ENCODE data around the gene SMARCAD1.
"Not testable (repeated sequence)": the region's sequence is repeated elsewhere in the genome, so short reads cannot be mapped to it uniquely, and the experiment has no call there.

Gene SMARCAD1

DNA sequence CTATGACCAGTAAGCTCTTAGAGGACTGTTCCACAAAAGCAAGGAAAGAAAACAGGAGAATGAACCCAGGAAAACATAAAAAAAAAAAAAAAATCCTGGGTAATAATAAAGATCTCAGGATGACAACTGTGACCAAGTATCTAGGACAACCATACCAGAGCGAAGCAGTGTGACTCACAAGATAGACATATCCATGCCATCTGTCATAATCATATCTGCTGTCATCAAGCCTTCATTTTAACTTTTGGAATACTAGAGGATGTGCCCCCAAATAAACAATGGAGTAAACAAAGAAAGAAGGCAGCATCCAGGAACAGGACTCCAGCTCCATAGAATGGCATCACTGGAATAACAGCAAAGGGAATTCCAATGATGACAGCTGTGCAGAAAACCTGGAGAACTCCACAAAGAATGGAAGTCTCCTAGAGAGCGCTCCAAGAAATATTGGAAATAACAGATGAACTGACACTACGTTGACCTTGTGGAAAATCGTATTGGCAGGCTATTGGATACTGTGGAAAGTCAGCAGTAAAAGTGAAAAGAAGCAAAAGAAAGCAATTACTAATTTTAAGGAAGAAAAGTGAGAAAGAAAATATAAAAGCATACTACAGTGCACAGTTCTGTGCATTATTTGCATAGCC, 99.7 kb downstream of the SMARCAD1 start:
- Histone ChIP-seq H3K4me1 (ENCODE audit: control insufficient read depth, insufficient read depth, low read length) (no peaks in the 10 kb centered on the region), H3K27me3 (ENCODE audit: control insufficient read depth, insufficient read depth, low read length, poor library complexity, severe bottlenecking) (no peaks in the 10 kb centered on the region), H3K27ac (ENCODE audit: insufficient read depth, low read depth, low read length, poor library complexity, severe bottlenecking) (no peak overlapping the region), H3K9me3 (ENCODE audit: control insufficient read depth, low read length) (no peaks in the 10 kb centered on the region), H3K36me3 (ENCODE audit: control insufficient read depth, insufficient read depth, low read length) (no peaks in the 10 kb centered on the region), H3K4me3 (ENCODE audit: insufficient read depth, low read depth, low read length) (no peak overlapping the region)
- 95 to 99% methylated on average over 4 of the region's 4 CpGs for WGBS, 2 experiments

- H3K36me3 ChIP-seq (ENCODE audit: control insufficient read depth, insufficient read depth, low read length); H3K27me3 ChIP-seq (ENCODE audit: control insufficient read depth, insufficient read depth, low read length, poor library complexity, severe bottlenecking); H3K4me3 ChIP-seq (ENCODE audit: insufficient read depth, low read depth, low read length); H3K4me1 ChIP-seq (ENCODE audit: control insufficient read depth, insufficient read depth, low read length); H3K27ac ChIP-seq (ENCODE audit: insufficient read depth, low read depth, low read length, poor library complexity, severe bottlenecking); H3K9me3 ChIP-seq (ENCODE audit: control insufficient read depth, low read length): not testable (repeated sequence)
Observed at GRCh38 chr4:94319927-94320326, 112.3 kb downstream of the SMARCAD1 start.

DNA sequence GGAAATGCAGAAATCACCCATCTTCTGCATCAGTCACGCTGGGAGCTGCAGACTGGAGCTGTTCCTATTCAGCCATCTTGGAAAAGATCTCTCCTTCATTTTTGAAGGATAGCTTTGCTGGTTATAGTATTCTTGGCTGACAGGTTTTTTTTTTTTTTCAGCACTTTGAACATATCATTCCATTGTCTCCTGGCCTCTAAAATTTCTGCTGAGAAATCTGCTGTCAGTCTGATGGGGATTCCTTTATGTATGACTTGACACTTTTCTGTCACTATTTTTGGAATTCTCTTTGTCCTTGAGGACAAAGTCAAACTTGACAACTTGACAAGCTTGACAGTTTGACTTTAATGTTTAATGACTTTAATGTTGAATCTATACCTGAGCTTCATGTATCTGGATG, 118.2 kb downstream of the SMARCAD1 start:
- H3K4me3 ChIP-seq (ENCODE audit: insufficient read depth, low read depth, low read length) = no peak overlapping the region
- no peak overlapping the region for H3K27ac ChIP-seq (ENCODE audit: insufficient read depth, low read depth, low read length, poor library complexity, severe bottlenecking)
- WGBS, 2 experiments = 80 to 100% methylated on average over 1 of the region's 1 CpG

GRCh38 chr4:94329933-94330332, 122.3 kb downstream of the SMARCAD1 start:
- WGBS, 2 experiments = 84 to 85% methylated on average over 1 of the region's 1 CpG
- Histone ChIP-seq H3K27me3 (ENCODE audit: control insufficient read depth, insufficient read depth, low read length, poor library complexity, severe bottlenecking) (no peaks in the 10 kb centered on the region), H3K9me3 (ENCODE audit: control insufficient read depth, low read length) (peaks cover 2% of the 10 kb centered on the region), H3K4me3 (ENCODE audit: insufficient read depth, low read depth, low read length) (no peak overlapping the region), H3K36me3 (ENCODE audit: control insufficient read depth, insufficient read depth, low read length) (no peaks in the 10 kb centered on the region), H3K27ac (ENCODE audit: insufficient read depth, low read depth, low read length, poor library complexity, severe bottlenecking) (no peak overlapping the region), H3K4me1 (ENCODE audit: control insufficient read depth, insufficient read depth, low read length) (peaks cover 4% of the 10 kb centered on the region)

More for the DNA sequence above, 118.2 kb downstream of the SMARCAD1 start:
- Histone ChIP-seq H3K9me3 (ENCODE audit: control insufficient read depth, low read length) (peaks cover 2% of the 10 kb centered on the region), H3K36me3 (ENCODE audit: control insufficient read depth, insufficient read depth, low read length) (no peaks in the 10 kb centered on the region), H3K4me1 (ENCODE audit: control insufficient read depth, insufficient read depth, low read length) (no peaks in the 10 kb centered on the region), H3K27me3 (ENCODE audit: control insufficient read depth, insufficient read depth, low read length, poor library complexity, severe bottlenecking) (no peaks in the 10 kb centered on the region)

GRCh38 chr4:94332983-94333590, 125.4 kb downstream of the SMARCAD1 start:
- 36 to 61% methylated on average over 2 to 5 of the region's 5 CpGs for WGBS, 2 experiments
- Histone ChIP-seq H3K4me1 (ENCODE audit: control insufficient read depth, insufficient read depth, low read length) (peaks cover 4% of the 10 kb centered on the region), H3K9me3 (ENCODE audit: control insufficient read depth, low read length) (no peaks in the 10 kb centered on the region), H3K27me3 (ENCODE audit: control insufficient read depth, insufficient read depth, low read length, poor library complexity, severe bottlenecking) (no peaks in the 10 kb centered on the region), H3K27ac (ENCODE audit: insufficient read depth, low read depth, low read length, poor library complexity, severe bottlenecking) (no peak overlapping the region), H3K4me3 (ENCODE audit: insufficient read depth, low read depth, low read length) (no peak overlapping the region), H3K36me3 (ENCODE audit: control insufficient read depth, insufficient read depth, low read length) (no peaks in the 10 kb centered on the region)

DNA sequence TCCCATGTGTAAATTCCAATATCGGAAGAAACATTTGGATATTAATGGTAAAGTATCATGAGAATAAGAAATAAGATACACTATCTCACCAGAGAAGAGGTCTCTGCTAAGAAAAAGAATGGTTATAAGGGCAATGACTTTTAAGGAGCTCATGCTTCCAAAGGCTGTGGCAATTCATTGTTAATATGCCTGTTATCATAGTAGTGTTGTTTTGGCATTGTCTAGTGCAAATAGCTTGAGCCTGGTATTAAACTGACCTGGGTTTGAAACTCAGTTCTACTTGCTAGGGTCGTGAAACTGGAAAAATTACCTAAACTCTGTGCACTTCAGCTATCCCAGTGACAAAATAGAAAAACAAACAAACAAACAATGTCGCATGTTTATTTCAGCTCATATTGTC, 126.2 kb downstream of the SMARCAD1 start:
- Histone ChIP-seq H3K36me3 (ENCODE audit: control insufficient read depth, insufficient read depth, low read length) (no peaks in the 10 kb centered on the region), H3K27ac (ENCODE audit: insufficient read depth, low read depth, low read length, poor library complexity, severe bottlenecking) (no peak overlapping the region), H3K4me1 (ENCODE audit: control insufficient read depth, insufficient read depth, low read length) (peaks cover 4% of the 10 kb centered on the region), H3K4me3 (ENCODE audit: insufficient read depth, low read depth, low read length) (no peak overlapping the region), H3K27me3 (ENCODE audit: control insufficient read depth, insufficient read depth, low read length, poor library complexity, severe bottlenecking) (no peaks in the 10 kb centered on the region), H3K9me3 (ENCODE audit: control insufficient read depth, low read length) (no peaks in the 10 kb centered on the region)
- 85 to 94% methylated on average over 2 to 3 of the region's 3 CpGs for WGBS, 2 experiments

DNA sequence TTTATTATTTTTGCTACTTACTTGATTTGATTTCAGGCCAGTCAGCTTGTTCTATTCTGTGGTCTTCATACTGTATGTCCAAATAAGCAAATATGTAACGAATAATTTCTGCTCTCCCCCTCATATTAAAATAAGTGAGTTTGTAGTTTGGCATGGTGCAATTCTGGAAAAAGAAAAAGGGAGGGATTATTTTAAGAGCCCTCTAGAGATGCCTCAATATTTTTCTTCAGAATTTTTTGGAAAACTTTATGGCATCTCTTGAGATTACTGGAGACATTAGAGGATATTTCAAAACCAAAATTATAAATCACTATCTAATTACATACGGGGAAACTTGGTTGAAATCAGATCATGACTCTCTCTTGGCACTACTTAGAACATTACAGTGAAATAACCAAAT, 126.8 kb downstream of the SMARCAD1 start:
- H3K27ac ChIP-seq (ENCODE audit: insufficient read depth, low read depth, low read length, poor library complexity, severe bottlenecking) = no peak overlapping the region
- H3K27me3 ChIP-seq (ENCODE audit: control insufficient read depth, insufficient read depth, low read length, poor library complexity, severe bottlenecking) = no peaks in the 10 kb centered on the region
- H3K36me3 ChIP-seq (ENCODE audit: control insufficient read depth, insufficient read depth, low read length) = no peaks in the 10 kb centered on the region
- WGBS, 2 experiments = 83 to 92% methylated on average over 1 of the region's 2 CpGs
- no peak overlapping the region for H3K4me3 ChIP-seq (ENCODE audit: insufficient read depth, low read depth, low read length)
- no peaks in the 10 kb centered on the region for H3K9me3 ChIP-seq (ENCODE audit: control insufficient read depth, low read length)
- peaks cover 4% of the 10 kb centered on the region for H3K4me1 ChIP-seq (ENCODE audit: control insufficient read depth, insufficient read depth, low read length)

GRCh38 chr4:94334962-94335361, 127.3 kb downstream of the SMARCAD1 start:
- no peaks in the 10 kb centered on the region for H3K27me3 ChIP-seq (ENCODE audit: control insufficient read depth, insufficient read depth, low read length, poor library complexity, severe bottlenecking)
- no peak overlapping the region for H3K27ac ChIP-seq (ENCODE audit: insufficient read depth, low read depth, low read length, poor library complexity, severe bottlenecking)
- H3K36me3 ChIP-seq (ENCODE audit: control insufficient read depth, insufficient read depth, low read length) = no peaks in the 10 kb centered on the region
- H3K9me3 ChIP-seq (ENCODE audit: control insufficient read depth, low read length) = no peaks in the 10 kb centered on the region
- peaks cover 4% of the 10 kb centered on the region for H3K4me1 ChIP-seq (ENCODE audit: control insufficient read depth, insufficient read depth, low read length)
- no peak overlapping the region for H3K4me3 ChIP-seq (ENCODE audit: insufficient read depth, low read depth, low read length)
- WGBS, 2 experiments = 73 to 88% methylated on average over 1 to 3 of the region's 3 CpGs

GRCh38 chr4:94336303-94336702, 128.6 kb downstream of the SMARCAD1 start:
- H3K27ac ChIP-seq (ENCODE audit: insufficient read depth, low read depth, low read length, poor library complexity, severe bottlenecking) = no peak overlapping the region
- 92 to 96% methylated on average over 2 of the region's 3 CpGs for WGBS, 2 experiments

DNA sequence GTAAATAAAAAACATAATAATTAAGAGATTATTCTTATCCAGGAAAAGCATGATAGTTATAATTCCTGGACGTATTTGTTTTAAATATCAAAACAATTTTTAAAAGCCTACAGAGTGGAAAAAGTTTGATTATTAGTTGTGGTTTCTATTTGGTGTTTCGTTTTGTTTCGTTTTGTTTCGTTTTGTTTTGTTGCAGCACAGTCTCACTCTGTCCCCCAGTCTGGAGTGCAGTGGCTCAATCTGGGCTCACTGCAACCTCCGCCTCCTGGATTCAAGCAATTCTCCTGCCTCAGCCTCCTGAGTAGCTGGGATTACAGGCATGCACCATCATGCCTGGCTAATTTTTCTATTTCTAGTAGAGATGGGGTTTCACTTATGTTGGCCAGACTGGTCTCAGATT, 129.1 kb downstream of the SMARCAD1 start:
- not testable (repeated sequence) for H3K36me3 ChIP-seq (ENCODE audit: control insufficient read depth, insufficient read depth, low read length); H3K27ac ChIP-seq (ENCODE audit: insufficient read depth, low read depth, low read length, poor library complexity, severe bottlenecking); H3K4me1 ChIP-seq (ENCODE audit: control insufficient read depth, insufficient read depth, low read length); H3K27me3 ChIP-seq (ENCODE audit: control insufficient read depth, insufficient read depth, low read length, poor library complexity, severe bottlenecking); H3K9me3 ChIP-seq (ENCODE audit: control insufficient read depth, low read length); H3K4me3 ChIP-seq (ENCODE audit: insufficient read depth, low read depth, low read length)
- WGBS, 2 experiments = 89 to 93% methylated on average over 4 of the region's 5 CpGs

More at GRCh38 chr4:94336303-94336702, 128.6 kb downstream of the SMARCAD1 start:
- Histone ChIP-seq H3K4me1 (ENCODE audit: control insufficient read depth, insufficient read depth, low read length) (peaks cover 4% of the 10 kb centered on the region), H3K9me3 (ENCODE audit: control insufficient read depth, low read length) (no peaks in the 10 kb centered on the region), H3K4me3 (ENCODE audit: insufficient read depth, low read depth, low read length) (no peak overlapping the region), H3K36me3 (ENCODE audit: control insufficient read depth, insufficient read depth, low read length) (no peaks in the 10 kb centered on the region), H3K27me3 (ENCODE audit: control insufficient read depth, insufficient read depth, low read length, poor library complexity, severe bottlenecking) (no peaks in the 10 kb centered on the region)

Data from ectodermal cell (in vitro differentiated cells).